ENCODE measurements around the gene DUS1L. TPM values are rescaled to one million over a fixed set of nuclear protein-coding genes. Genes with fewer than 3 reads are reported as not detected.

The DUS1L gene
- total RNA-seq, 1 experiment from 2014 or later, result 182 TPM

DNA sequence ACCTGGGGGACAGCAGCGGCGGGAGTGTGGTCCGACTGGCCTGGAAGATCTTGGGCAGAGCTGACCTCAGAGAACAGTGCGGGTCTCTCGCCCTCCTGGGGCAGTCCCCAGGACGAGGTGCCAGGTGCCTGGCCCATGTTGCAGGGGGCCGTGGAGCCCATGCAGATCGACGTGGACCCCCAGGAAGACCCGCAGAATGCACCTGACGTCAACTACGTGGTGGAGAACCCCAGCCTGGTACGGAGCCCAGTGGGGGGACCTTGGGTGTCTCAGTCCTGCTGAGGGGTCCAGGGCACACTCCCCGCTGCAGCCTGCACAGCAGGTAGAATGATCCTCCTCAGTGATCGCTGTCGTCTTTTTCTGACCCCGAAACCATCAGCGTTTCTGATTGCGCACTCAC lies 12.5 kb downstream of the DUS1L start:
- in situ Hi-C loops (cut with HindIII; ENCODE audit: low pct_unique_long_range_greater_than_20kb, low sequenced_read_pairs), result loop anchor here (10.0 kb wide), 1 partner anchor 152 kb away; no protein-coding TSS in a partner anchor
- no peak for DNase-seq (ENCODE audit: low read depth, low spot score)

DNA sequence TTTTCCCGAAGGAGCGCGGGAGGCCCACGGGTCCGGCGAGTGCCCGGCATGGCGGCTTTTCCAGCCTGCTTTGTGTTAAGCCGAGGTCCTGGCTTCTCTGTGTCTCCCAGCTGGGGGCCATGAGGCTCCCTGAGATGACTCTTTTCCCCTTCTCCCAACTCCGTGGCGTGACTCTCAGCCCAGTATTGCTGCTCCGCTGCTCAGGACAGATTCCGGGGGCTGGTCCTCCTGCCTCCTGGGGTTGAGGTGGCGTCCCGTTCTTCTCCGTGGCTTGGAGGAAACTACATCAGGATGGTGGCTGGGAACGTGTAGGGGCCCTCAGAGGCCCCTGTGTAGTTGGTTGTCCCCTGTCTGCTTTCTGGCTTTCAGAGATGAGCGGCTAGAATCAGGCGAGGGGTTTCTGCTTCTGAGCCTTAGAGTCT lies 13.0 kb downstream of the DUS1L start:
- no peak for DNase-seq (ENCODE audit: low read depth, low spot score)
- in situ Hi-C loops (cut with HindIII; ENCODE audit: low pct_unique_long_range_greater_than_20kb, low sequenced_read_pairs), result loop anchor here (10.0 kb wide), 1 partner anchor 152 kb away; no protein-coding TSS in a partner anchor

DNA sequence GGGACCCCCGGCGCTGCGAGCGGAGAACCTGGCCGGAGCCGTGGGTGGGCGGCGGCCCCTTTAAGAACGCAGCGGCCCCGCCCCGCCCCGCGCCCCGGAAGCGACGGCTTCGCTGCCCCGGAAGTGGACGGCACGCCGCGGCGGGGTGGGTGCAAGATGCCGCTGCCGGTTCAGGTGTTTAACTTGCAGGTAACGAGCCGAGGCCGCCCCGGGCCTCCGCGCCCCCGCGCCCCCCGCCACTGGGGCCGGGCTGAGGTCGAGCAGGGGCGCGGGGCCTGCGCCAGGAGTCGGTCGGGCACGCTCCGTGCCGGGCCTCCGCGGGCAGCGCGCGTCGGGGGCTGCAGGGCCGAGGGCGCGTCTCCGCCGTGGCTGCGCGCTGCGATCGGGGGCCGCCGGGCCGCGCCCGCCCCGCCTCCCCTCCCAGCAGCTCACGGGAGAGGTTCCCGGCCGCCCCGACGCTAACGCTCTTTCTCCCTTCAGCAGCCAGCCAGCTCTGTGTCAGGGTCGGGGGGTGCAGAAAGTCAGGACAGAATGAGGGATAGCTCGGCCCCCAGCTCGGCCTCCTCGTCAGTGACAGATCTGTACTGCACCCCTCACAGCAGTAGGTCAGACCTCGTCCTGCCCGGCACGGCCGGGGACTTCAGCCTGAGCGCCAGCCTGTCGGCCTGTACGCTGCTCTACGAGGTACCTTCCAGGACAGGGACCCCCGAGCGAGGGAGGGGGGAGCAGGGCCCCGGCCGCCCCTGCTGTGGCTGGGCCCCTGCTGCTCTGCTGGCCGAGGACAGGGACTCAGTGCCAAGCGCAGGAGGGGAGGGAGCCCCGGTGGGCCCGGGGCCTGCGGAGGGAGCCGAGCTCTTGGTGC lies 13.6 kb downstream of the DUS1L start, which contains the start of the genes GPS1 and RFNG:
Gene GPS1 (plus strand): TSS at position 123 of the 862 bp plus-strand sequence. CDS start 34 bp downstream, at position 157.
Gene RFNG (minus strand): TSS at position 36 of the 862 bp plus-strand sequence. CDS start 45 bp downstream, outside the sequence.
- peak; percentile 74 for DNase-seq (ENCODE audit: low read depth, low spot score)
- in situ Hi-C loops (cut with HindIII; ENCODE audit: low pct_unique_long_range_greater_than_20kb, low sequenced_read_pairs), result loop anchor here (10.0 kb wide), 1 partner anchor 153 kb away; no protein-coding TSS in a partner anchor

DNA sequence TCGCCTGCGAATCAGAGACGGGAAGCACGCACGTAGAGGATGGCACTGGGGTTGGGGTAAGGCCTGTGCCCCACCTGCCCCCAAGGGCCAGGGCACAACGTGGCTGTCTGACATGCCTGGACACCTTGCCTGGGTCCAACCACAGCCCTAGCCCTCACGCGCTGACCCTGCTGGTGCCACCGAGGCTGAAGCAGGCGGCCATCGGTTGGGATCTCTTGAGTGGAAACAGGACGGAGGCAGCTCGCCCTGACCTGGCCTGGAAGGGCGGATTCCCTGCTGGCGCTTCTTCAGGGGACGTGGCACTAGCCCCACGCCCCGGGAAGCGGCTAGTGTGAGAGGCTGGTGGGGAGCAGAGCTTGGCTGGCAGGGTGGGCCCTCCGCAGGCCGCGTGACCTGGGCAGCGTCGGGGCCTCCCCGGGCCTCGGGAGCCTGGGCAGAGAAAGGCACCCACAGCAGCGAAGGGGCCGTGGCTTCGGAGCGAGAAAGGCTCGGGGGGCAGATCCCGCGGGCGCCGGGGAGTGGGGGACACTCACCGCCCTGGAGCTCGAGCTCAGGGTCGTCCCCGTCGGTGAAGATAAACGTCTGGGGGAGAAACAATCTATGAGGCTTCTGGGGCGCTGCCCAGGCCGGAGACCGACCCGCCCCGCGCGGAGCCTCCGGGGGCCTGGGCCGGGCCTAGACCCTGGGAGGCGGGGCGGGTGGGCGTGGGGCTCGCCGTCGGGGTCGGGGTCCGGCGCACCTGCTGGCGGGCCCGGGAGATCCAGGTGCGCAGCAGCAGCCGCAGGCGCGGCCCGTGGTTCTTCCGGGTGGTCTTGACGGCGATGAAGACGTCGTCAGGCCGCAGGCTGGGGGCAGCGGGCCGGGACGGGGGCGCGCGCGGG lies 14.6 kb downstream of the DUS1L start:
- no peak for DNase-seq (ENCODE audit: low read depth, low spot score)
- in situ Hi-C loops (cut with HindIII; ENCODE audit: low pct_unique_long_range_greater_than_20kb, low sequenced_read_pairs), result loop anchor here (10.0 kb wide), 1 partner anchor 154 kb away; no protein-coding TSS in a partner anchor

DNA sequence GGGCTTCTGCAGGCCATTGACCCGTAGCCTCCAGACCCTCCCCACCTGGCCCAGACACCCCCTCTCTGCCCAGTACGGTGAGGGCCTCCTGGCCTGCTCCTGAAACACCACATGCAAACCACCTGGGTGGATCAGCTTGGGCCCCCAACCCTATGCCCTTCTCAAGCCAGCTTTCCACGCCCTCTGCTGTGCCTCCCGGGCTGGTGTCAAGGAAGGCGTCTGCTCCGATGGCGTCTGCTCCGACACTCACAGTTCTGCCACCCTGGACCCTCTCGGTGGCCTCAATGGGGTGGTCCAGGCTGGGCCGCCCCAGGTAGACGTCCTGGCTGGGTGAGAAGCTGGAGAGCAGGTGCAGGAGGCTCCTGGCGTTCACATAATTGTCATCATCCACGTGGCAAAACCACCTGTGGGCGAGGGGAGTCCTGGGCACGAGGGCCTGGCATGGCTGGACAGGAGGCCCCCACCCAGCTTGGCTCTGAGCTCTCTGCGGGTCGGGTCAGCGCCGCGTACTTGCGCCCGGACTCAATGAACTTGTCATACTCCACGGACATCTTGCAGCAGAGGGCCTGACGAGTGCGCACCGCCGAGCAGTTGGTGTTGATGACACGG lies 15.3 kb downstream of the DUS1L start:
- in situ Hi-C loops (cut with HindIII; ENCODE audit: low pct_unique_long_range_greater_than_20kb, low sequenced_read_pairs), result loop anchor here (10.0 kb wide), 1 partner anchor 155 kb away; no protein-coding TSS in a partner anchor
- no peak for DNase-seq (ENCODE audit: low read depth, low spot score)

DNA sequence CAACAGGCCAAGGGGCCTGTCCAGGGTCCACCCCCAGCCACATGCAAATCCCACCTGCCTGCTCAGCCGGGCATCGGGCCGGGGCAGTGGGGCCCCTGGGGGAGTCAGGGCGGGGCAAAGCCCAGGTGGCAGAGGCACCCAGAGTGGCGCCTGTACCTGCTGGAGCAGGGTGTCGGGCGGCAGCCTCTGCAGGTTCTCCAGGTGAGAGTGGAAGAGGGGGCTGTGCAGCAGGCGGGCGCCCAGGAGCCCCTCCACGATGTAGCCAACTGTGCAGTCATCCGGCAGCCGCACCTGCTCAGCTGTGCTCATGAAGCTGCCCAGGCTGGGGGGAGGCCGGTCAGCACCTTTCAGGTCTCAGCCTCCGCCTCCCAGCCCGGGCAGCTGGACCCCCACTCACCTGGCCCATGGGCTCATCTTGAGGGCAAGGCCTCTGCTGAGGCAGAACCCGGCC lies 16.1 kb downstream of the DUS1L start:
- in situ Hi-C loops (cut with HindIII; ENCODE audit: low pct_unique_long_range_greater_than_20kb, low sequenced_read_pairs), result no loop called here
- no peak for DNase-seq (ENCODE audit: low read depth, low spot score)

DNA sequence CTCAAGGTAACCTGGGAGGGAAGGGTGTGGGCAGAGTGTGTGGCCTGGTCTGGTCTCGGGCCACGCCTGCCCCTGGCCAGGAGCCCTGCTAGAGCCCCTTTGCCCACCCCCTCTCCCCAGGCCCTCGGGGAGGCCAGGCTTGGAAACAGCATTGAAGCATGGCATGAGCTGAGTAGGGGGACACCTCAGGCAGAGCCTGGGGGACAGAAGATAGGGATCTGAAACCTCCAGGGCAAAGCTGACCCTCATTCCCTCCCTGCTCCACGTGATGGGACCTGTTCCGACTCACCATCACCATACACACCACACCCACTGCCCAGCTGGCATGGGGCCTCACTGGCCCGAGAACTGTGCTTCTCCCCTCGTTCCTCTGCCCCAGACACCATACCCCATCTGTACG lies 16.5 kb downstream of the DUS1L start:
- DNase-seq (ENCODE audit: low read depth, low spot score), result no peak
- in situ Hi-C loops (cut with HindIII; ENCODE audit: low pct_unique_long_range_greater_than_20kb, low sequenced_read_pairs), result no loop called here

DNA sequence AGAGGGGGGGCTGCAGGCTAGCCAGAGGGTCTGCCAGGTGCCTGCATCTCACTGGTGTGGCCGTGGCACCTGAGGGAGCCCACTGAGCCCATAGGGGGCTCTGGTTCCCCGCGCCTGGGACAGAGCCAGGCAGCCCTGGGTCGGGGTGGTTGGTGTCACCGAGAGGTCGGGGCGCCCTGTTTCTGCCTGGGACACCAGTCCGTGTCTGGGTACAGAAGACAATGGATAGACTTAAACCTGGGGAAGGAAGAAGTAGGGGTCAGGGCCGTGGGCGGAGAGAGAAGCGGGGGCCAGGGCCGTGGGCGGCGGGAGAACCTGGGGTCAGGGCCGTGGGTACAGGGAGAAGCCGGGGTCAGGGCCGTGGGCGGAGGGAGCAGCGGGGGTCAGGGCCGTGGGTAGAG lies 17.0 kb downstream of the DUS1L start:
- no peak for DNase-seq (ENCODE audit: low read depth, low spot score)
- in situ Hi-C loops (cut with HindIII; ENCODE audit: low pct_unique_long_range_greater_than_20kb, low sequenced_read_pairs), result no loop called here

DNA sequence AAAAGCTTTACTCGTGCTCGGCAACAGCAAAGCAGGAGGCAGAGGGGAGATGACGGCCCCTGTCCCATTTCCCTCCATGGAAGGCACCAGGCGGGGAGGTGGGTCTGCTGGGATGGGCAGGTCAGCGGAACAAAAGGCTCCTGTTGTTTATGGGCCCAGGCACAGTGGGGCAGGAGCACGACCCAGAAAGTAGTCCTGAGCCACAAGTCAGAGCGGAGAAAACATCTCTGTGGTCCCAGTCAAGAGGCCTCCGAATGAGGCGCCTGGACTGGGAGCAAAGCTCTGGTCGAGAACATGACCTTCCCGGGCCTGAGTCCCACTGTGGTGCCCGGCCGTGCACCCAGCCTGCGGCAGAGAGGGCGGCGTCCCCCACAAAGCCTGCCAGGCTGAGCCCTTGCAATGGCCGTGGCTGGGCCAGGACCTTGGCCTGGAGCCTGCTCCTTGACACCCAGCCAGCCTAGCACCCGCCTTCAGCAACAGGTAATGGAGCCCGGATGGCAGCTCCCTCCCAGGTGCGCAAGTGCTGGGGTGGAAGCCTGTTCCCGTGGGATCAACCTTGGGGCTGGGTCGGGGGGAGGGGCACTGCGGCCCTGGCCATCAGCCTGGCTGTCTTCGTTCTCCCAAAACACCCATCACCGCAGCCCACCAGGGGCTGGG lies 17.6 kb downstream of the DUS1L start:
- in situ Hi-C loops (cut with HindIII; ENCODE audit: low pct_unique_long_range_greater_than_20kb, low sequenced_read_pairs), result no loop called here
- DNase-seq (ENCODE audit: low read depth, low spot score), result no peak

DNA sequence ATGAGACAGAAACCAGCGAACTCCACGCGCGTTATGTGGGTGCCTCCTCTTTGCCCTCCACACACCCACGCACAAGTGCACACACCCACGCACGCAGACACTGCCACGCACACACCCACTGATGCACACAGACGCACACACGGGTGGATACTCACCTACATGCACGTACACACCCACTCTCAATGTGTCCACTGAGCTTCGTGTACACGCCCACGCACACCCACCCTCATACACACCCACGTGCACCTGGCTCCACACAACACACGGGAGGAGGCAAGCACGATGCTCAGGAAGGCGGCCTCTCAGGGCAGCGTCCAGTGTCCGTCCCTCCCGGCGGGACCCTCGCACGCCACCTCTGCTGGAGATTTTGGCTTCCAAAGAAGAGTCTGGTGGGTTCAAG lies 18.2 kb downstream of the DUS1L start:
- DNase-seq (ENCODE audit: low read depth, low spot score), result no peak
- in situ Hi-C loops (cut with HindIII; ENCODE audit: low pct_unique_long_range_greater_than_20kb, low sequenced_read_pairs), result no loop called here

DNA sequence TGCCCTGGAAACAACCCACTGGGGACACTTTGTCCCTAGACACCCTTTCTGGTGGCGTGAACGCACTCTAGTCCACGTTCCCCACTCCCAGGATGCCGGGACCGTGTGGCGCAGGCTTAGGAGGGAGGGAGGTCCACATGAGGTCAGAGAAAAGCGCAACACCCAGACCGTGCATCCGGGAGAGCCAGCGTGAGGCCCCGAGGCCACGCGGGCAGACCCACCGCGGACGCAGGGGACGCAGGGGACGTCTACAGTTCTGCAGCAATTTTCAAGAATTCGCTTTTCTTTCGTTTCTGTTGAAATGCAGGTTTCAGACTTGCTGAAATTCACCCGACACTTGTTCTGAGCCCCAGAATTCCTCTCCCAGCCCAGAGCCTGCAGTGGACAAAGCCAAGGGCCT lies 18.7 kb downstream of the DUS1L start:
- in situ Hi-C loops (cut with HindIII; ENCODE audit: low pct_unique_long_range_greater_than_20kb, low sequenced_read_pairs), result no loop called here
- DNase-seq (ENCODE audit: low read depth, low spot score), result no peak

DNA sequence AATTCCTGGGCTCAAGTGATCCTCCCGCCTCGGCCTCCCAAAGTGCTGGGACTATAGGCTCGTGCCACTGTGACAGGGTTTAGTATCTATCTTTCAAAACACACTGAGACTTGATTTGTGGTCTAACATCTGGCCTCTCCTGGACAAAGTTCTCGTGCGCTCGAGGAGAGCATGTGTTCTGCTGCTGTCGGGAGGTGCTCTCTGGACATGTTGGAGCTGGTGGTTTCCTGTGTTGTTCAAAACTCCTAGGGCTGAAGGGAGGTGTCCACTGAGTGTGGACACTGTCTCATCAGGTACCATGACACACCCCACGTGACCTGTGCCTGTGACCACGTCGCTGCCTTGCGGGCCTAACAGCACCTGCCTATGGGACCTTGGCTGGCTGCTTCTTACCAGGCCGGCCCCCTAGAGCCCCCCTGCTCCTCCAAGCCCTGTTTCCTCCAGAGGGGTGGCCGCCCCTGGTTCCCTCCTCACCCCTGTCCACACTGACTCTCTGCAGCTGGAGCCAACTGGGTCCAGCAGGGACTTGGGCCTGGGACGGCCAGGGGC lies 19.6 kb downstream of the DUS1L start:
- in situ Hi-C loops (cut with HindIII; ENCODE audit: low pct_unique_long_range_greater_than_20kb, low sequenced_read_pairs), result no loop called here
- no peak for DNase-seq (ENCODE audit: low read depth, low spot score)

DNA sequence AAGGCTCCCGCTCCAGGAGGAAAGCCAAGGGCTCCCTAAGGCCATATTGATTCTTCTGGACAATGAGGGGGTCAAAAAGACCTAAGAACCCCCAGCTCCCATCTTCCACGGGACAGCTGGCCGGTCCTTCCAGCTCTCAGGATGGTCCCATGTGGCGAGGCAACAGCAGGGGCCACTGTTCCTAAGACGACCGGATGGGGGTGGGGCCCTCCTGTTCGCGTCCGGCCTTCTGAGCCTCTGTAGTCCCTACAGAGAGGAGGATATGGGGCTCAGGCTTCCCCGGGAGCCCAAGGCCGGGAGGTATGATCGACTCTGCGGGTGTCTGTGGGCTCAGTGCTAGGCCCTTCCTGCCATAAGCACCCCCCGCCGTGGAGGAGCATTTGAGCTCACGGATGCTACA lies 22.1 kb downstream of the DUS1L start:
- in situ Hi-C loops (cut with HindIII; ENCODE audit: low pct_unique_long_range_greater_than_20kb, low sequenced_read_pairs), result no loop called here
- no peak for DNase-seq (ENCODE audit: low read depth, low spot score)

DNA sequence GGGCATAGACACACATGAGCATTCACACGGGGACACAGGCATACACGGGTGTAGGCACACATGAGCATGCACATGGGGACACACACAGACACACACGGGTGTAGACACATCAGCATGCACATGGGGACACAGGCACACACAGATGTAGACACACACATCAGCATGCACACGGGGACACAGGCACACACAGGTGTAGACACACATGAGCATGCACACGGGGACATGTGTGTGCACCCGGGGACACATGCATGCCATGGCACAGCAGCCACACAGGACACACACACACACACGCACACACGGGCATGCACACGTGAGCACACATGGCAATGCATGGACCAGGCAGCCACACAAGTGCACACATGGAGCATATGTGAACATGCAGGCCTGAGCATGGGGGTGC lies 23.0 kb downstream of the DUS1L start:
- in situ Hi-C loops (cut with HindIII; ENCODE audit: low pct_unique_long_range_greater_than_20kb, low sequenced_read_pairs), result no loop called here

DNA sequence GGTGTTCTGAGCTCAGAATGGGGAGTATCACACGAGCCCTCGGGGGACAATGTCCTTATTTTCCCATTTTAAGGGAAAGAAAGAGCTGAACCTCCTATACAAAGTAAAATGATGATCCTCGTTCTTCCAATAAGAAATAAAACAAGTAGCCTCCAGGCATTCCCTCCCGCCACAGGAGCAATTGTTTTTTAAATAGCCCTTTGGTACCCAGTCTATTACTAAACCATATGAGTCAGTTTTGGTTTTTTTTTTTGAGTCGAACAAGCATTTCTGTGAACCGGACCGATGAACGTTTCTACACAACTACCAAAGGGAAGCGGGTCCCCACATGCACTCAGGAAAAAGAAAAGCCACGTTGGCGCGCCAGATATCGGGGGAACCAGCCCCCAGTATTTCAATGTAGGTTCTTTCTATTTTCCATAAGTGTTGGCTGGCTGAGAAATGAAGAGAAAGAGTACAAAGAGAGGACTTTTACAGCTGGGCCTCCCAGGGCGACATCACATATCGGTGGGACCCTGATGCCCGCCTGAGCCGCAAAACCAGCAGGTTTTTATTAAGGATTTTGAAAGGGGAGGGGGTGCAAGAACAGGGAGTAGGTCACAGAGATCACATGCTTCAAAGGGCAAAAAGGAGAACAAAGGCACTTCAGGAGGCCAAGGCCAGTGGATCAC lies 24.3 kb downstream of the DUS1L start:
- DNase-seq (ENCODE audit: low read depth, low spot score), result no peak
- in situ Hi-C loops (cut with HindIII; ENCODE audit: low pct_unique_long_range_greater_than_20kb, low sequenced_read_pairs), result no loop called here

More for the DNA sequence above, 23.0 kb downstream of the DUS1L start:
- no peak for DNase-seq (ENCODE audit: low read depth, low spot score)

DNA sequence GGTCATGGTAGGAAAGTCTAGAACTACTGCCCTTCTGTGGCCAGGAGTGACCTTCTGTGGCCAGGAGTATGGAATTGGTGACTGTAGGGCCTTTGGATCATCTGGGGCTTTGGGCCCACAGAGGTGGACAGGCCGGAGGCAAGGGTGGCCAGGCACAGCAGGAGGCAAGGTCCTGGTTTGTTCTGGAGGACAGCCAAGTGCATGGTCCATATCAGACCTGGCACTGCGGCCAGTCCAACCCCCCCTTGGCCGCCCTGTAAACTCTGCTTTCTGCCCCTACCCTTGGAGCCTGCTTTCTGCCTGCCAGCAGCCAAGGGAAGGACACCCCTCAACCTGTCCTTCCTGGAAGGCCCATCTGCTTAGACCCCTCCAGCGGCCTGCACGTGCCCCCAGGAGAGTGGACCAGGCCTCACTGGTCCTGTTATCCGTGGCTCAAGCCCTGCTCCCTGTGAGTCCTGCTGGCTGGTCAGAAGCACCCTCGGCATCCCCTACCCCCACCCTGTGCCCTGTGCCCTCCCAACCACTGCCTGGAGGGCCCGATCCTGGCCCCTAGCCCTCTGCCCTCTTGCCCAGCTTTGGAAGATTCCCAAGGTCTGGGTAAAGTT lies 25.8 kb downstream of the DUS1L start:
- in situ Hi-C loops (cut with HindIII; ENCODE audit: low pct_unique_long_range_greater_than_20kb, low sequenced_read_pairs), result loop anchor here (10.0 kb wide), 1 partner anchor 95 kb away; no protein-coding TSS in a partner anchor
- DNase-seq (ENCODE audit: low read depth, low spot score), result no peak

Measured in SK-MEL-5 (cell line).